HG02970 (cell line): ENCODE measurements around the gene TMC8.
A peak's percentile ranks its signal among the peaks of the same experiment; 100 is the strongest.
"Not testable (repeated sequence)": the region's sequence is repeated elsewhere in the genome, so short reads cannot be mapped to it uniquely, and the experiment has no call there.

ENCODE experiments used
- ATAC-seq: cut with Tn5 transposase; IDR thresholded peaks from one replicate; pipeline ENCODE4 v1.9.1; 2021; ENCODE audit warnings: mild to moderate bottlenecking, moderate library complexity, moderate number of reproducible peaks; ENCODE audit not compliant: unreplicated experiment, low FRiP score

Gene TMC8

DNA sequence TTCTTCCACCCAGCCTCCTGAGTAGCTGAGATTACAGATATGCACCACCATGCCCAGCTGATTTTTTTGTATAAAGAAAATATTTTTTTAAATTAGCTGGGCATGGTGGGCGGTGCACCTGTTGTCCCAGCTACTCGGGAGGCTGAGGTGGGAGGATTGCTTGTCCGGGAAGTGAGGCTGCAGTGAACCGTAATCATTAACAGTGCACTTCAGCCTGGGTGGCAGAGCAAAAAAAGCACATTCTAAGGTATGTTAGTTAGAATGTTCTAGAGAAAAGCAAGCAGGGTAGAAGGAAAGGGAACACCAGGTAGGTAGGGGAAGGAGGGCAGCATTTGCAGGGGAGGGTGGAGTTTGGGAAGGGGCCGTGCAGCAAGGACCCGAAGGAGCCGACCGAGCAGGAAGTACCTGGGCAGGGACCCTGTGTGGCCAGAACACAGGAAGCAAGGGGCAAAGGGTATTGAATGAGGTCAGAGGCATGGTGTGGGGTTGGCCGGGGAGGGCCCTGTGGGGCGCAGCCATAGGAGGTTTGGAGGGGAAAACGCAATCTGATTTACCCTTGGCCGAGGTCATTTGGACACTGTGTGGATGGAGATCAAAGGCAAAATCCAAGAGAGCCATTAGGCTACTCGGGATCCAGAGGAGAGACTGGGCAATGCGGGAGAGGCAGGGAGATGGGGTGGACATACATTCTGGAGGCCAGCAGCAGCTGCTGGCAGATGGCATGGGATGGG is 17.9 kb downstream of the TMC8 start:
- ATAC-seq = no peak

DNA sequence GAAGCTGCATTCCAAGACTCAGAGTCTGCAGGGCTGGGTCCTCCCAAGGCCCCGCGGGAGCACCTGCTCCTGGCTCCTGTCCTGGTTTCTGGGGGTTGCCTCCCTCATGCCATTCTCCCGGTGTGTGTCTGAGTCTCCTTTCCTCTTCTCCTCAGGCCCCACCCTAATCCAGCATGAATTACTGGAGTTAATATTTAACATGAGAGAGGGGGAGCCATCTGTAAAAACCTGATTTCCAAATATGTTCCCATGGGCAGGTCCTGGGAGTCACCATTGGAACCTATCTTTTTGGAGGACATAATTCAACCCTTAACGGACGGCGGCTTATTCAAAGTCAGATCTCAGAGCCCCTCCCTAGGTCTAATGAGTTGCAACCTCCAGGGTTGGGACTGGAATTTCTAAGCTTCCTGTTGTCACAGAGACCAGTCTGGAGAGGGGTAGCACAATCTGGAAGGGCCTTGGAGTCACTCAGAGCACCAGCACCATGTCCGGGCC is 21.0 kb downstream of the TMC8 start:
- ATAC-seq = no peak

DNA sequence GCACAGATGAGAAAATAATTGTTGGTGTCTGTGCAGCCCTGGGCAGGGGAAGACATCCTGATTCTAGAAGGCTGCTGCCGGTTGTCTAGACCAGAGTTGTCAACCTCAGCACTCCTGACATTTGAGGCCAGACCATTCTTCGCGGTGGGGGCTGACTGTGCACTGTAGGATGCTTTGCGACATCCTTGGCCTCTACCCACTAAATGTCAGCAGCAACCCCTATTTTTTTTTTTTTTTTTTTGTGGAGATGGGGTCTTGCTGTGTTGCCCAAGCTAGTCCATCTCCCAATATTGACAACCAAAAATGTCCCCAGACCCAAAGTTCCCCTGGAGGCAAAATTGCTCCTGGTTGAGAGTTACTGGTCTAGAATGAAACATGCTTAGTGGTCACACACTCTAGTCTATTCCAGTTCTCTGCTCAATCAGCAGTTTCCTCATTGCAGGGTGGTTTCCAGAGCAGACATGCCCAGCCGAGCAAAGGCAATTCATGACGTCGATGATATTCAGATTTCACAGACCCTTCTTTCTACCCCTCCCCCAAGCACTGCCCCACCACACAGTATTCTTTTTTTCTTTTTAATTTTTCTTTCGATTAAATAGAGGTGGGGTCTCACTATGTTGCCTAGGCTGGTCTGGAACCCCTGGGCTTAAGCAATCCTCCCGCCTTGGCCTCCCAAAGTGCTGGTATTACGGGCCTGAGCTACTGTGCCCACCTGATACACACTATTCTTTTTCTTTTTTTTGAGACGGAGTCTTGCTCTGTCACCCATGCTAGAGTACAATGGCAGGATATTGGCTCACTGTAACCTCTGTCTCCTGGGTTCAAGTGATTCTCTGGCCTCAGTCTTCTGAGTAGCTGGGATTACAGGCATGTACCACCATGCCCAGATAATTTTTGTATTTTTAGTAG is 24.6 kb downstream of the TMC8 start:
- ATAC-seq = peak; percentile 67

DNA sequence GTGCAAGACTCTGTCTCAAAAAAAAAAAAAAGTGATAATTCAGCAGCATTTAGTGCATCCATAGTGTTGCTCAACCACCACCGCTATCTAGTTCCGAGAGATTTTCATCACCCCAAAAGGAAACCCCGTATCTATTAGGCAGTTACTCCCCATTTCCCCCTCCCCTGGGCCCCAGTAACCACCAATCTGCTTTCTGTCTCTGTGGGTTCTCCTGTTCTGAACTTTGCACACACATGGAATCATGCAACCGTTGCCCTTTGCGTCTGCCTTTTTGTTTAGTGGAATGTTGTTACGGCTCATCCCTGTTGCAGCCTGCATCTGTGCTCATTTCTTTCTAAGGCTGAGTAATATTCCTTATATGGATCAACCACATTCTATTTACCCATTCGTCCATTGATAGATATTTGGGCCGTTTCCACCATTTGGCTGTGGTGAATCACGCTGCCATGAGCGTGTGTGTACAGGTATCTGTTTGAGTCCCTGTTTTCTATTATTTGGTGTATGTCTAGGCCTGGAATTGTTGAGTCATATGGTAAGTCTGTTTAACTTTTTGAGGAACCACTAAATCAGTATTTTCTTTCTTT is 29.1 kb downstream of the TMC8 start:
- ATAC-seq = no peak

DNA sequence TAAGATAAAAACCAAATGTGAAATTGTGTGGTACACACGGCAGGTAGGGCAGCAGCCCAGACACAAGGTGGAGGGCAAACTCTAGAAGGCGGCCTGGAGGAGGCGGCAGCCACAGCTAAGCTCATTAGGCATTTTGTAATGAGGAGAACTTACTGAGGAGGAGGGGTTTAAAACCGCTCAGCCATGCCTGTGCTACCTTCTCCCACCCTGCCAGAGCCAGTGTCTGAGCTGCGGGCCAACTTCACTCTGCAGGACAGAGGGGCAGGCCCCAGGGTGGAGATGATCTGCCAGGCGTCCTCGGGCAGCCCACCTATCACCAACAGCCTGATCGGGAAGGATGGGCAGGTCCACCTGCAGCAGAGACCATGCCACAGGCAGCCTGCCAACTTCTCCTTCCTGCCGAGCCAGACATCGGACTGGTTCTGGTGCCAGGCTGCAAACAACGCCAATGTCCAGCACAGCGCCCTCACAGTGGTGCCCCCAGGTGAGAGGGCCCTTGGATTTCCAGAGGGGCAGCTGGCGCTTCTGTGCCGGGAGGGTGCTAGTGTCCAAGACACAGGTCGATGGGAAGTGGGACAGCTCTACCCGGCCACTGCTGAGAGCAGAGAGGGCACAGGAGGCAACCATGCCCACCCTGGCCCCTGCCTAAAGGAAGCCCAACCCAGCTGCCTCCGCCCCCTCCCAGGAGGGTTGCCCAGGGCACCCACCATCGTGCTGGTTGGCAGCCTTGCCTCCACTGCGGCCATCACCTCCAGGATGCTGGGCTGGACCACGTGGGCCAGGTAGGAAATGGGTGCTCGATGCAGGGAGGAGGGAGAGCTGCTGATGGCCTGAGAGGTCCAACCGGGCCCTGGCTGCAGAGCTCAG is 33.5 kb downstream of the TMC8 start:
- no peak for ATAC-seq

DNA sequence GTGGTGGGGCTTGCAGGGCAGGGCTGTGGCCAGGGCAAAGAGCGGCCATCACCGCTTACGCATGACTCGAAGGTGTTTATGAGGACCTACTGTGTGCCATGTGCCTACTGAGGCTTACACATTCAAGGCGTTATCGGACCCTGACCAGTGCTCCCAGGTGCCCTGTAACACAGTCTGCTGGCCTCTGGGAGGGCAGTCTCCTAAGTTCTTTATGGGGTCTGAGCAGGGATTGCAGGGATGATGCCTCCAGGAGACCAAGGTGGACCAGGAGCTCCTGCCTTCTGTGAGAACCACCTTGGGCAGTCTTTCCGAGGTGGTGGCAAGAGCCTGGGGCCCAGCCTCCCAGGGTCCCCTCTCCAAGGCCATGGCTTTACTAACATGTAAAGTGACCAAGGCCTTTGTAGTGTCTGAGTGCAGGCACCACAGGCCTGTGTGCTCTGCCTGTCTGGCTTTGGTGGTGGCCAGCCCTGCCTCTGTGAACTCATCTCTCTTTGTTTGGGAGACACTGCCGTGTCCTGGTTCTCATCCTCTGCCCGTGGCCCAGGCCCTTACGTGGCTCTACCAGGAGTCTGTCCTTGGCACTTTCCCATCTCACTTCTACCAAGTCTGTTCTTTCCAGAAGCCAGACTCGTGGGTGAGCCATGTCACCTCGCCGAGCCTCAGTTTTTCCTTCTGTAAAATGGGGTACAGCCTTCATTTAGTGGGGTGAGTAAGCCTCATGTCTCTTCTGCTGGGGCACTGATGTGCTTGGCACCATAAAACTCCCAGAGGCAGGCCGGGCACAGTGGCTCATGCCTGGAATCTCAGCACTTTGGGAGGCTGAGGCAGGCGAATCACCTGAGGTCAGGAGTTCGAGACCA is 34.4 kb downstream of the TMC8 start:
- no peak for ATAC-seq

DNA sequence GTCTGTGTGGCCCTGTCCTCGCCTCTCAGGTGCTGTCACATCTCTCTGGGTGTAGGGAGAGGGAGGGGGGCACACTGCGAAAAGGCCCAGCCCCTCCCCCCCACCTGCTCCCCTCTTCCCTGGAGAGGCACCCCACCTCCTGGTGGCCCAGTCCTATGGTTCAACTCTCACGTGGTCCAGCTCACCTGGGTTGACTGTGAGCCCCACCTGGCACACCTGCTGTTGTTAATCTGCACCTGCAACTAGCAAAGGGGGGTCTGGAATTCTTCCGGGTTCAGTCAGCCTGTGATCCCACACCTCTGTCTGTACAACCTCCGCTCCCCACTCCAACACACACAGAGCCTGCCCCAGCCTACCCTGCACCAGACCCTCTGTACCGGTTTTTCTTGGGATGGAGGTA is 35.8 kb downstream of the TMC8 start:
- no peak for ATAC-seq

DNA sequence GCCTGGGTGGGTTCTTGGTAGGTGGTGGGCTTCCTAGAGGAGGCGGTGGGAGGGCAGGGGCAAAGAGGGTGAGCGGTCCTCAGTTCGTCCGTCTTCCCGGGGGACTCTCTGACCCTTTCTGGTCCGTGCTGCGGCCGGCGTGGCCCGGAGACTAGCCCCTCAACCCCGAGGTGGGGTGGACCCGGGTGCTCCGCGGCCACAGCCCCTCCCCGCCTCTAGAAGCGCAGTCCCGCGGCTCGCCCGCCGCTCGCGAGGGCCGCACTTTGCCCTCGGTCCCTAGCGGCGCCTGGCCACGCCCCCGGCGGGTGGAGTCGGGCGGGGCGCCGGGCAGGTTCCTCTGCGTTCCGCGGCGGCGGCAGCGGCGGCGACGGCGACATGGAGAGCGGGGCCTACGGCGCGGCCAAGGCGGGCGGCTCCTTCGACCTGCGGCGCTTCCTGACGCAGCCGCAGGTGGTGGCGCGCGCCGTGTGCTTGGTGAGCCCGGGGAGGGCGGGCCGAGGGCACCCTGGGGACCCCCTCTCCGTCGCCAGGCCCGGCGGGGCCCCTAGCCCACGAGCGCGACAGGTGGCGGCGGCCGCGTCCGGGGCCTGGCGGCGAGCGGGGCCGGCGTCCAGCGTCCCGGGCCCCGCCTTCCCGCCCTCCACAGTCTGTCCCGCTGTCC is 37.8 kb downstream of the TMC8 start, which contains the start of gene SYNGR2:
SYNGR2 (plus strand) TSS at position 340 of the 661 bp plus-strand sequence; CDS start at position 376, 36 bp downstream.
- ATAC-seq = peak; percentile 54

DNA sequence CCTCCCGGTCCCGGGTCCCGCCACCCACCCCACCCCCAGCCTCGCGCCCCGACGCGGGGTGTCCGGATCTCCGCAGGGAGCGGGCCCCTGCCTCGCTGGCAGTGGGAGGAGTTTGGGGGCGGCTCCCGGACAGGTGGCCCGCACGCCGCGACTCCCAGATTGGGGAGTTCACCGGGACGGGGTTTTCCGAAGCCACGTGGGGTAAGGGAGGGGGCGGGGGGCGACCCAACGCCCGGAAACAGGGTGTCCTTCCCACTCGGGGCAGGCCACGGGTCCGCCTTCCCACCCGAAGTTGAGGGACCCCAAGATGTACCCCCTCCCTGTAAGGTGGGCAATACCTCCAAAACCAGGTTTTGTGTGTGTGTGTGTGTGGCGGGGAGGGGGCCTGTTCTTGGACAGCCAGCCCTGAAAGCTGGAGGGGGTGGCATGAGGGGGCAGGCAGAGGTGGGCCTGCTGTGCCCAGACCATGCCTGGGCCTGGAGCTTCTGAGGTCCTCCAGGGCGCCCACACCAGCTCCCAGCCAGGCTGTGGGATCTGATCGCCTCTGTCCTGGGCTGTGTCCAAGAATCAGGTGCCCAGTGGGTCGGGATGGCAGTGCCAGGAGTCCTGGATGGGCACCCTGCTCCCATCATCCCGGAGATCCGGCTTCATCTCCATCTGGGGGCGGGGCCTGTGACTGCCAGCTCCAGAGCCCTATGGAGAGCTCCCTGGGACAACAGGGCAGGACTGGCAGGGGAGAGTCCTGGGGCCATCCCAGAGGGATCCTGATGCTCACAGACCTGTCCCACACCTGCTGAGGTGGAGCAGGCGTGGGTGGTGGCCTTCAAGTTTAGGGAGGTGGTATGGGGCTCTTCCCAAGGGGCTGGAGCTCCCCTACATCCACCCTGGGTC is 38.6 kb downstream of the TMC8 start:
- ATAC-seq = peak; percentile 29

DNA sequence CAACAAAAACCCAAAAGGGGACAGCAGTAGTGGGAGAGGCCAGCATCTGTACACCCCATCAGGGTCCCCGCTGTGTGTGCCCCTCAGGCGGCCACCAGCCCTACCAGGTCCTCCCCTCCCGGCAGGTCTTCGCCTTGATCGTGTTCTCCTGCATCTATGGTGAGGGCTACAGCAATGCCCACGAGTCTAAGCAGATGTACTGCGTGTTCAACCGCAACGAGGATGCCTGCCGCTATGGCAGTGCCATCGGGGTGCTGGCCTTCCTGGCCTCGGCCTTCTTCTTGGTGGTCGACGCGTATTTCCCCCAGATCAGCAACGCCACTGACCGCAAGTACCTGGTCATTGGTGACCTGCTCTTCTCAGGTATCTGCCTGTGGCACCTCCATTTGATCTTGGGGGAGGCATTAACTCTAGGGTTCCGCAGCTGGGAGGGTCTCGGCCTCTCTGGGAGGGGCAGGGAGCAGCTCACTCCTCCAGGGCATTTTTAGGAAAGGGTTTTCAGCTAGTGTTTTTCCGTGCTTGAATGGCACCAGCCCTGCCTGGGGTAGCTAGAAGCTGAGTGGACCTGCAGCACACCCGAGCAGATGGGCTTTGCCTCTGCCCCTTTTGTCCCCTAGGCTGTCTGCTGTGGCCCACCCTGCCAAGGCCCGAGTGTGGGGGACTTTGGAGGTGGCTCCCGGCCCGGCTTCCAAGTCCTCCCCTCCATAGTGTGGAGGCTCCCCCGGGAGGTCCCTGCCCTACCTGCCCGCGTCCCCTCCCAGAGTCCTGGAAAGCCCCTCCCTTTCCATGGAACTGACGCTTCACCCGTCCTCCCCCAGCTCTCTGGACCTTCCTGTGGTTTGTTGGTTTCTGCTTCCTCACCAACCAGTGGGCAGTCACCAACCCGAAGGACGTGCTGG is 40.4 kb downstream of the TMC8 start:
- ATAC-seq = no peak

DNA sequence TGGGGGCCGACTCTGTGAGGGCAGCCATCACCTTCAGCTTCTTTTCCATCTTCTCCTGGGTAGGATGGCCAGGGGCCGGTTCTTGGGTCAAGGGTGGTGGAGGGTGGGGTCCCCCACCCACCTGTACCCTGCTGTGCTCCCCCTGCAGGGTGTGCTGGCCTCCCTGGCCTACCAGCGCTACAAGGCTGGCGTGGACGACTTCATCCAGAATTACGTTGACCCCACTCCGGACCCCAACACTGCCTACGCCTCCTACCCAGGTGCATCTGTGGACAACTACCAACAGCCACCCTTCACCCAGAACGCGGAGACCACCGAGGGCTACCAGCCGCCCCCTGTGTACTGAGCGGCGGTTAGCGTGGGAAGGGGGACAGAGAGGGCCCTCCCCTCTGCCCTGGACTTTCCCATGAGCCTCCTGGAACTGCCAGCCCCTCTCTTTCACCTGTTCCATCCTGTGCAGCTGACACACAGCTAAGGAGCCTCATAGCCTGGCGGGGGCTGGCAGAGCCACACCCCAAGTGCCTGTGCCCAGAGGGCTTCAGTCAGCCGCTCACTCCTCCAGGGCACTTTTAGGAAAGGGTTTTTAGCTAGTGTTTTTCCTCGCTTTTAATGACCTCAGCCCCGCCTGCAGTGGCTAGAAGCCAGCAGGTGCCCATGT is 41.1 kb downstream of the TMC8 start:
- ATAC-seq = not testable (repeated sequence)

DNA sequence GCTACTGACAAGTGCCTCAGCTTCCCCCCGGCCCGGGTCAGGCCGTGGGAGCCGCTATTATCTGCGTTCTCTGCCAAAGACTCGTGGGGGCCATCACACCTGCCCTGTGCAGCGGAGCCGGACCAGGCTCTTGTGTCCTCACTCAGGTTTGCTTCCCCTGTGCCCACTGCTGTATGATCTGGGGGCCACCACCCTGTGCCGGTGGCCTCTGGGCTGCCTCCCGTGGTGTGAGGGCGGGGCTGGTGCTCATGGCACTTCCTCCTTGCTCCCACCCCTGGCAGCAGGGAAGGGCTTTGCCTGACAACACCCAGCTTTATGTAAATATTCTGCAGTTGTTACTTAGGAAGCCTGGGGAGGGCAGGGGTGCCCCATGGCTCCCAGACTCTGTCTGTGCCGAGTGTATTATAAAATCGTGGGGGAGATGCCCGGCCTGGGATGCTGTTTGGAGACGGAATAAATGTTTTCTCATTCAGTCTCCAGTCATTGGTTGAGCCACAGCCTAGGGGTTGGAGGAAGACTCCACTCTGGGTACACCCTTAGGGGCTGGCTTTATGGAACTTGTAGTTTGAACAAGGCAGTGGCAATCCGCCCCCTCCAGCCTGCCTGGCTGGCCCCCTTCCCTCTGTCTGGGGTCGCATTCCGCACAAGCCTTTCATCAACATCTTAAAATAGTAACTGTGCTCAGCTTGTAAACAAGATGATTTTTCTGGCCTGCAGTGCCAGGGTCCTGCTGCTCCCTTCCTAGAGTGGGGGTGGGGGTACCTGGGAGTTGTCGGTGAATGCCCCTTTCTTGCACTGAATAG is 41.9 kb downstream of the TMC8 start:
- ATAC-seq = no peak

DNA sequence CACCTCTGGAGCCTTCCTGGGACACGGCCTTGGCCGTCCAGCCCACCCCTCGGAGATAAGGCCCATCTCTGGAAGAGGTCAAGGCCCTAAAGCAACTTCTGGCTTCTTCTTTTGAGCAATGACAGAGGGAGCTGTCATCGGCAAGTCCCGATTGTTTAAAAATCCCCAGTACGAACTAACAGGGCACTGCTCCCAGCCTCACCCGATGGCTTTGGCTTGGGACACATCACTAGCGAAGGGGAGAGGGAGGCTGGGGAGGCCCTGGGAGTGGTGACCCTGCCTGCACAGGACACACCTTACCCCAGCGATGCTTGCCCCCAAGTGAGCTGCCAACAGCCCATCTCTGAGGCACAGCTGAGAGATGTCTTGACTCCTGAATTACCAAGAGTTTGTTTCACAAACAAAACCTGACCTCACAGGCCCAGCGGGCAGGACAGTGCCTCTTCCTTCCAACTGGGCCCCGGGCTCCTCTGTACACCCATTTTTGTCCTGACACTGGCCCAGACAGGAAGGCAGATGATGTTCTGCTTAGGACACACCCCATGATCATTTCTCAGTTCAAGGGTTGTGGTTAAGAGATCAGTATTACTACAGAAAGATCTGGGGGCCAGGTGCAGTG is 42.6 kb downstream of the TMC8 start:
- ATAC-seq = no peak

DNA sequence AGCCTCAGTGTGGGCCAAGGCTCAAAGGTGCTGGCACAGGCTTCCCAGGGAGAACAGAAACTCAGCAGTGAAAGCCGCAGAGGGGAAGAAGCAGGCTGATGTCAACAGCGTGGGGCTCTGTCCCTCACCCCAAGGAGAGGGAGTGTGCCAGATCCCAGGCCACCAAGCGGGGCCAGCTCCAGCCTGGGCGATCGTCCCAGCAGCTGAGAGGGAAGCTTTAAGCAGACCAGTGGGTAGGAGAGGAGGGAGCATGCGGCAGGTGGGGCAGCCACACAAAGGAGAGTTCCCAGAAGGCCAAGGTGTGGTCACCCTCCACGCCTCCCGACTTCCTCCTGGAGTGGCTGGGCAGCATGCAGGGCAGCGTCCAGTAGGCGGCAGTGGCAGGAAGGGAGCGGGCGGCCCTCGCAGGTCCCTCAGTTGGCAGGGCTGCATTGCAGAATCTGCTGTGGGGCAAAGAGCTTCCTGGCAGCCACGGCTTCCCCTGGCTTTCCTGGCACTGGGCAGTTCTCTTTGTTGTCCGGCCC is 43.8 kb downstream of the TMC8 start:
- ATAC-seq = no peak
